DMS53 treated with DMSO at 0.1 percent for 48 hours (cell line): ENCODE measurements around the gene AKNA.
"Not testable (repeated sequence)": the region's sequence is repeated elsewhere in the genome, so short reads cannot be mapped to it uniquely, and the experiment has no call there.

Experiments
- DNase-seq: peaks from one replicate; lab custom pipeline; 2025; ENCODE audit not compliant: unreplicated experiment; lab: John Stamatoyannopoulos, UW

The AKNA gene

DNA sequence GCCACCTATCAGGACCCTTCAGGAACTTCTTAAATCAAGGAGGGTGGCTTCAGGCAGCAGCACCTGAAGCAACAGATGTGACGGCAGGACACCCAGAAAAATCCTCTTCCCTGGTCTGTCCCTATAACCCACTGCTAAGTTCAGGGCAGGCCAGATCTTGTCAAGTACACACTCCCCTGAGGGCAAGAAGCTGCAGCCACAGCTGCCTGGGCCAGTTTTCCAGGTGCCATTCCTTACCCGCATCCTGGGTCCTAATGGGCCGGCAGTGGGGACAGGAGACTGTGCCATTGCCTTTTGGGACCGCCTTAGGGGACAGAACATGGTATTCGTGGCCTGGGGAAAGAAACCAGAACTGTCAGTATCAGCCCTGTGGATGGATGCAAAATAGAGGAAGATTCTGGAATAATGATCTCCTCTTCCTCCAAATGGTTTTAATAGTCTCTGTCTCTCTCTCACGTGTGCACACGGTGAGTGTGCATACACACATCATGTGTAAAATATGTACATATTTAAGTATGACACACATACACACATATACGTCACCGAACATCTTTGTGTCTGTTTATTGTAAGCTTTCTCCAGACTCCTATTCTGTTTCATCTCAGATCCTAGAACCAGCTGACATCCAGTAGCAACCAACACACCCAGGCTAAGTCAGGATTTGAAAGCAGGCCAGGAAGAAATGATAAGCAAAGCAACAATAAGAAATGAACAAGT is 44.2 kb downstream of the AKNA start:
- no peak for DNase-seq

DNA sequence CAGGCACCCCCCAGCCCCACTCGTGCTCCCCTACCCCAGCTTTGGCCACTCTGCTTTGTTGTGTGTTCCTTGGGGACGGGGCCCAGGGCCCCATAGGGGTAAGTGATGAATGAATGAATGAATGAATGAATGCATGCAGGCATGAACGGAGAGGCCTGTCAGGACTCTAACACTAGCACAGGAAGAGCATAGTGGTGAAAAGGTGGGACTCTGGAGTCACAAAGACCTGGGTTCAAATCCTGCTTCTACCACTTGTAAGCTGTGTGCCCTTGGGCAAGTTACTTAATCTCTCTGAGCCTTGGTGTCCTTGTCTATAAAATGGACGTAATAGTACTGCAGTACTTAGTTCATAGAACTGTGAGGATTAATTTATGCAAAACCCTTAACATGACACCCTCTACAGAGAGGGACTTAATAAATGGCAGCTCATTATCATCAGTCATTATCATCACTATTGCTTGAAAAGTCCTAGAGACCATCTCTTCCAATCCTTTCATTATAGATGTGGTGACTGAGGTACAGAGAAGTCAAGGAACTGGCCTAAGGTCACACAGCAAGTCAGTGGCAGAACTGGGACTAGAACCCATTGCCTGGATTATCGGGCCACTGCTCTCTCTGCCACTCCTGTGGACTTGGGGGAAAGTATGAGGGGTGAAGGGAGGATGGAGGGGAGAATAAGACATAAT is 44.9 kb downstream of the AKNA start:
- DNase-seq = no peak

DNA sequence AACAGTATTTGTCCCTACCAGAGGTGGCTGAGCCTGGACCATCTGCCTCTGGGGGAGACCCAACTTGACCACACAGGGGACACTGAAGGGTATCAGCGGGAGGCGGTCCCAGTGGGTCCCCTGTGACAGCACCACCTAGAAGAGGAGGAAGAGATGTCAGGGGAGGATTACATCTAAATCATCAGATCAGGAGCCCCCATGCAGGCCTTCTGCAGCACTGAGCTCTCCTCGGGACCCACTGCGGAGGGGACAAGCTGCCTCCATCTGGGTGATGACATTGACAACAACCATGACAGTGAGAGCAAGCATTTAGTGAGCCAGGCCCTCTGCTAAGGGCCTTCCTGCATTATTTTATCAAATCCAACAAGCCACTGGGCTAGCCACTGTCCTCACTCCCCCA is 45.8 kb downstream of the AKNA start:
- DNase-seq = no peak

DNA sequence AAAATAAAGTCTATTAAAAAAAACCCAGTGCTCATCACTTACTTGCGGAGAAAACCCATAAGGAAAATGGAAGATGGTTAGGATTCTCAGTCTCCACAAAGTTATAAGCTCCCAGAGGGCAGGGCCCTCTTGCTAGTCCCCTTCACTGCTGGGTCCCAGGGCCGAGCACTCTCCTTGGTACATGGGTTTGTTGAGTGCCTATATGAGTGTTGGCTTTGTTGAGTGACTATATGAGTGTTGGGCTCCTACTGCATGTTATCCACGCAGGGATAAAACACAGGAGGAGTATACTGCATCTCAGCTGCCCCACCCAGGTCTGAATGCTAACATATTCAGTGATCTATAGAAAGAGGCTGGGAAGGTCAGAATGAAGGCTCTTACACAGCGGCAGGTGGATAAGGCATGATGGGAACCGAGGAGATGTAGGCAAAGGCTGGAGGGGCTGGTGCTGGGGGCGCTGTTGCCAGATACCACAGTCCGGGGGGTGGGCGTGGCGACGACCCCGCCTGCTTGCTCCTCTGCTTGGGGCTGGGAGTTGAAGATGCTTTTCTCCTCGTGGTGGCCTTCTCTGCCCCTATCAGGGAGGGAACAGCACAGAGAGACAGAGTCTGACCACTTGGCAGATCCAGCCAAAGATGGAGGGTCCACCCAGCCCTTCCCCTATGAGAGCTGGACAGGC is 46.5 kb downstream of the AKNA start:
- no peak for DNase-seq

DNA sequence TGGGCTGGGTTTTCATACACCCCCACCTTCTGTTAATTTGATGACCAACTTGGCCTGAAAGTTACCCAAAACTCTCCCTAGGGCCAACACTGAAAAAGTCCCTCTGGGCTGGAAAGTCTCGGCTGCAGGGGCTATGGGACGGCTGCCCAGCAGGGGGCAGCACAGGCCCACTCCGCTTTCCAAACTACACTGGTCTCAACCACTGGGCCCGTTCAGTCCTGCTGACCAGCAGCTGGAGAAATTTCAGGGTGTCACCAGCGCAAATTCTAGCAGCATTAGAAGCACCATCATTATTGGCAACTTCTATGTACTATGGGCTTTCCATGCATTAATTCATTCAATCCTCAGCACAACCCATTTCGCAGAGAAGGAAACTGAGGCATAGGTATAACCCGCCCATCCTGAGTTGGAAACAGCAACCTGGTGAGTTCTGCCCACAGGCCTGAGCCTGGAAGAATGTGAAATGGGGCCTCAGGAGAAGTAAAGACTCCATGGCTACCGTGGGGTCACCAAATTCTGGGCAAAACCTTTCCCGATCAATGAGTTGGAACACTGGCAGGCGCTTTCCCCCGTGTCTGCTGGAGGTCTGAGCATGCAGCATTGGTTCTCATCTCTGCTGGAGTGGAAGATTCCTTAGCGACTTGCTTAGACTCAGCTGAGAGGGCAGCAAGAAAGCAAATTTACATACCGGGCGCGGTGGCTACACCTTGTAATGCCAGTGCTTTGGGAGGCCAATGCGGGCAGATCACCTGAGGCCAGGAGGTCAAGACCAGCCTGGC is 48.5 kb downstream of the AKNA start:
- no peak for DNase-seq

DNA sequence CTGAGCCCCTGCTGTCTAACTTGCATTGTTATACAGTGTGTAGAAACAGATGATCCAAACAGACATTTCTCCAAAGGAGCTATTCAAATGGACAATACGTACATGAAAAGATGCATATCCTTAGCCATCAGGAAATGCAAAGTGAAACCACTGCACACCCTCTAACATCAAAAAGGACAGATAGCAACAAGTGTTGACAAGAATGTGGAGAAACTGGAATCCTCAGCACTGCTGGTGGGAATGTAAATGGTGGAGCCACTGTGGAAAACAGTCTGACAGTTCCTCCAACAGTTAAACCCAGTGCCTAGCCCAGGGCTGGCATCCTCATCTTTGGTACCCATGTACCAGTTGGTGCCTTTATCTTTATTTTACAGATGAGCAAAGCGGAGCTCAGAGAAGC is 49.6 kb downstream of the AKNA start:
- no peak for DNase-seq

DNA sequence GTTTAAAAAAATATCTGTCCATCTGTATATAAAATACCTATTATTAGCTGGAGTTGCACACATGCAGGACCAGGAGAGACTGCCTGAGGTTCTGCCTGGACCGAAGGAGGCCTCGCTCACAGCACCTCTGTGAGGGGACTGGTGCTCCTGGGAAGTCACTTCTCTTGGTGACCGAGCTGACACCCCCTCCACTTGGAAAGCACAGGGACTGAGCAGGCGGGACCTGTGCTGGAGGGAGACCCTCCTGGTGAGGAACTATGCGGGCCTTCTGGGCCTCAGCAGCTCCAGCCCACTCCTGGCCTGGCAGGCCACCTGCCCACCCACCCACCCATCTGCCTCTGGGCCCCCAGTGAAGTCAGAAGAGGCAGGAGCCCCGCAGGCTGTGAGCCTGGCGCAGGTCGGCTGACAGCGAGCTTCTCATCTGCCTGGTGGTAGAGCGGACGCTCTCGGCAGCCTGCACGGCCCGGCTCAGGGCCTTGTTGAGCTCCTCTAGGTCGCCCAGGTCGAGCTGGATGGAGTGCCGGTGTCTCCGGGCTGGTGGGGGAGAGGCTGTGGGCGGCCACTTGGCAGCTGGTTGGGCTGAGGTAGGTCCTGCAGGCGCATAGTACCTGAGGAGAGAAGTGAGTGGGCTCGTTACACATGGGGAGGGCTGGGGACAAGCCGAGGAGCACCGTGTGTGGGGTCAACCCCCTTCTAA is 50.9 kb downstream of the AKNA start:
- DNase-seq = no peak

DNA sequence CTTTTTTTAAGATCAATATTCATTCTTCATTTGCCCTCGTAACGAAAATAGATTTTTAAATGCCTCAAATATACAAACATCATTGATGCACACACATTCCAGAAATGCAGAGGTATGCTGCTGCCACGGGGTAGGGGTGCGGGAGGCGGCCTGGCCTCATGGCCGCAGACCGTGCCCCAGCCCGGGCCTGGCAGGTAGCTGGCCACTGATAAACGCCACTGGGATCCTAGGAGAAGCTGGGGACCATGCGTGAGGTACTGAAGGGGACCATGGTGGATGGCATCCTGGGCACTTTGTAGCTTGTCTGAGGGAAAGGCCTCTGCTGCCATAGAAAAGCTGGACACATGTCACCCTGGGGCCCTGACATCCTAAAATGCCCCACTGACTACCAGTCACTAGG is 51.6 kb downstream of the AKNA start:
- DNase-seq = no peak

DNA sequence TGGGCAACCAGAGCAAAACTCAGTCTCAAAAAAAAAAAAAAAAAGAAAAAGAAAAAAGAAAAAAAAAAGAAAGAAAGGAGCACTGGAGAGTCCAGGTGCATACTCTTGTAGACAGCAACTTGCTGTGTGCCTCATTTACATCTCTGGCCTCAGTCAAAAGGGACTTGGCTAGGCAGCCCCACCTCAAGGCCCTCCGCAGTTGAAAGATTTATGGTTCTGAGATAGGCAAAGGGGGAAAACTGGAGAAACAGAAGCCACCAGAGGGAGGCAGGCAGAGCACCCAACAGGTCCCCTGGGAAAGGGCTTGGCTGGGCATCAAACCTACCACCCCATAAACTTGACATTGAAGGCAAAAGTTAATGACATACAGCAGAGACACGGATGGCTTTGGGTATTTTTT is 52.0 kb downstream of the AKNA start:
- no peak for DNase-seq

DNA sequence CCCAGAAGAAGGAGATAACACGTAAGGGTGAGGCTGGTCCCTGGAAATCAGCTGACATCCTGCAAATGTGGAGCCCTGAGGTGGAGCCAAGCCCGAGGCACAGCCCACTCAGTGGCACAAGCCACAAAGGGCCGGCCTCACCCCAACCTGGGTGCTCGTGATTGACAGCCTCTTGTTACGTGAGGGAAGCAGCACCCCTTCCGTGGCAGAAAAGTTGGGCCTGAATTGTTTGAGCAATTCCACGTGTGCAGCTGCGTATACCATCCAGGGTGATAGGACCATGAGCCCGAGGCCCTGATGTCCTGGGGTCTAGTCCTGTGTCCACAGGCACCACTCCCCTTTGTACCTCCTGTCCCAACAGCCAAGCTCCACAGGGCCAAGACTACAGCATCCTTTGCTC is 53.3 kb downstream of the AKNA start:
- no peak for DNase-seq

DNA sequence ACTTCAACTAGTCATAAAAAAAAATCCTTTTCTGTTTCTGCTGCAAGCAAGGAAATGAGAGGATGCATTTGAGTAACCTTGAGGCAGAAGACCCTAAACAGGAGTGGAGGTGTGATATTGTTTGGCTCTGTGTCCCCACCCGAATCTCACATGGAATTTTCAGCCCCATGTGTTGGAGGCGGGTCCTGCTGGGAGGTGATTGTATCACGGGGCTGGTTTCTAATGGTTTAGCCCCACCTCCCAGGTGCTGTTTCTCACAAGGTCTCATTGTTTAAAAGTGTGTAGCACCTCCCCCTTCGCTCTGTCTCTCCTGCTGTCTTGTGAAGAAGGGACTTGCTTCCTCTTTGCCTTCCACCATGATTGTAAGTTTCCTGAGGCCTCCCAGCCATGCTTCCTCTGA is 54.1 kb downstream of the AKNA start:
- DNase-seq = not testable (repeated sequence)

DNA sequence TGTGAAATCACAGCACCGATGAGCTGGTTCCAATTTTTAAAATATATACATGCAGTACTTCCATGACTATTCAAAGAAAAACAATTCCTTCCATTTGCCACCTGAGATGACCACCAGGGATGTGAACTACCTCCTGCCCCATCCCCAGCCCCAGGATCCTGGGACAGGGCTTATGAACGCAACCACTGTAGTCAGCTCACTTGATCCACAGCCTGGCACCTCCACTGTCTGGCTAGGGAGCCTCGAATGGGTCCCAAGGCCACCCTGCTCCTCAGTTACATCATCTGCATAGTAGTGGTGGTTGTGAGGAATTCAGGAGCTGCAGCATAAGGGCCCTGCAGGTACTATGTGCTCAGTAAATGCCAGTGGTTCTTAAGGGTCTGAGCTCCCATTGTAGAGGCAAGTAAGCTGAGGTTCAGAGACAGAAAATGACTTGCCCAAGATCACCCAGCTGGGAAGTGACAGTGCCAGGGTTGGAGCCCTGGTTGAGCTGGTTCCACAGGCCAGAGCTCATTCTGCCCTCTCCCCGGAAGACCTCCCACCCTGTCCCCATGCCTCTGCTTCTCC is 55.2 kb downstream of the AKNA start:
- DNase-seq = not testable (repeated sequence)

DNA sequence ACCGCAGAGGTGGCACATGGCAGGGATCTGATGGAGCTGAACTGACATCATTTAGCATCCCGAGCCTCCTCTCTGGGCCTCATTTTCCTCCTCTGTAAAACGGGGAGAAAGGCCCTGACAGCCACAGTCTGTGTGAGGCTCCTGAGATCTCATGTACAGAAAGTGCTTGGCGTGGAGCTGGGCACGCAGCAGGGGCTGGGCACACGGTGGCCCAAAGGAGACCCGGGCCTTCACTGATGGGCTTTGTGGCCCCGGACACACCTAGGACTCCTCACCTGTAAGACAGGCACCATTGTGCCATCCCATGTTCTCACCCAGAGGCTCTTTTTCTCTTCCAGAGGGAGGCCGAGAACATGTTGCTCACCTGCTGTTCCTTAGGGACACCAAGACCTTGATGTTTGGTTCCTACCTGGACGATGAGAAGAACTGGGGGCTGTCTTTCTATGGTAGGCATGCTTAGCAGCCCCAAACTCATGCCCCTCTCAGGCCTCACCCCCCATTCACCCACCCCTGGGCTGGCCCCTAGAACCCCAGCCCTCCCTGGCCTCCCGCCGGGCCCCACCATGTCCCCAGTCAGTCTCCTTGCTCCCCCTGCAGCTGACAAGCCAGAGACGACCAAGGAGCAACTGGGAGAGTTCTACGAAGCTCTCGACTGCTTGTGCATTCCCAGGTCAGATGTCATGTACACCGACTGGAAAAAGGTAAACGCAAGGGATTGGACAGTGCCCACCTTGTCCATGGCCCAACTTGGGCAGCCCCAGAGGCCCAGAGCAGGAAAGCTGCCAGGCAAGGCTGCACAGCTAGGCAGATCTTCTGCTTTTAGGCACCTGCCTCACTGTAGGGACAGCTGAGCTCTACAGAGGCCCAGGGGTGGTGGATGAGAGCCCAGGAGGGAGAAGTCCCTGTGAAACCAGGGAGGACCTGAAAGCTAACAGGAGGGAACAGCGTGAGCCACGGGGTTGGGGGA is 56.3 kb downstream of the AKNA start:
- DNase-seq = not testable (repeated sequence)

DNA sequence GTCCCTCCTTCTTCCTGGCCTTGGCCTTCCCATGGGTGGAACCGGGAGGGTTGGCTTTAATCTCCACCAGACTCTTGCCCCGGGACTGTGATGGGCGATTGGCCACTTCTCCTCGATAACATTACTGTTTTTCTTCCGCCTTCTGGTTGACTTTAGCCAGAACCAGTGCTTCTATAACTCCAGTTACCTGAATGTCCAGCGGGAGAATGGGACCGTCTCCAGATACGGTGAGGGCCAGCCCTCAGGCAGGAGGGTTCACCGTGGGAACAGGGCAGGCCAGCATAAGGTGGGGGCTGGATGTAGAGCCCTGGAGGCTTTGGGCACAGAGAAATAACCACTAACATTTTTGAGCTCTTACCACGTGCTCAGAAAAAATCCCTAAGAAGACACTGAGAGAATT is 57.1 kb downstream of the AKNA start:
- no peak for DNase-seq

DNA sequence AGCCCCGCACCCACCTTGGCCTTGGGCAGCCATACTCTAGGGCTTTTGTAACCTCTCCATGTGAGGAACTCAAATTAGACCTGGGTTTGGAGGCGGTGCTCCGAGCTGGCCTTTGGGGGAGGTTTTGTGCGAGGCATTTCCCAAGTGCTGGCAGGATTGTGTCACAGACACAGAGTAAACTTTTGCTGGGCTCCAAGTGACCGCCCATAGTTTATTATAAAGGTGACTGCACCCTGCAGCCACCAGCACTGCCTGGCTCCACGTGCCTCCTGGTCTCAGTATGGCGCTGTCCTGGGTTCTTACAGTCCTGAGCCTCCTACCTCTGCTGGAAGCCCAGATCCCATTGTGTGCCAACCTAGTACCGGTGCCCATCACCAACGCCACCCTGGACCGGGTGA is 58.2 kb downstream of the AKNA start, which contains the start of gene ORM2:
Gene ORM2 (plus strand): TSS at position 245 of the 398 bp plus-strand sequence. CDS start 36 bp downstream, at position 281.
- DNase-seq = not testable (repeated sequence)

DNA sequence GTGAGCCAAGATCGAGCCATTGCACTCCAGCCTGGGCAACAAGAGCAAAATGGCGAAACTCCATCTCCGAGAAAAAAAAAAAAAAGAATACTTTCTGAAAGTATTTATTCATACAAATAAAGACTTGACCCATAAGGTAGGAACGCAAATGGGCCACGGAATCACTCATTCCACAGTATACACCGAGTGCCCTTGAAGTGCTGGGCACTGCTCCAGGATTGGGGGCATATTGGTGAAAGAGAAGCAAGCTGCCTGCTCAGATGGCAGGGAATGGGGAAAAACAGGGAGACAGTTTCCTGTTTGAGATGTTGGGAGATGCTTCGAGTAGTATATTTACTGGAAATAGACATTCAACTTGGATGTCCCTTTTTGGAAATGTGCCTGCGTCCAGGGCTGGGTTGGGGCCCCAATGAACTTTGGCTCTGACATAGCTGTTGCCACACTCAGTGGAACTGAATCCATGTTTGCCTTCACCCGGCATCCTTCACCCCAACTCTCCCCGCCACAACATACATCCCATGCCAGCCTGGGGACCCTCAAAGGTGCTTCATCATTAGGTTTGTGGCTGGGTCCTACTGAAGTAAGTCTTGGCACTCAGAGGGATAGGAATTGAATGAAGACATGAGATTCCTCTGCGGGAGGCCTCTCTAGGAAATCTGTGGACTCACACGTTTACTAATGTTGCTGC is 58.7 kb downstream of the AKNA start:
- DNase-seq = not testable (repeated sequence)

DNA sequence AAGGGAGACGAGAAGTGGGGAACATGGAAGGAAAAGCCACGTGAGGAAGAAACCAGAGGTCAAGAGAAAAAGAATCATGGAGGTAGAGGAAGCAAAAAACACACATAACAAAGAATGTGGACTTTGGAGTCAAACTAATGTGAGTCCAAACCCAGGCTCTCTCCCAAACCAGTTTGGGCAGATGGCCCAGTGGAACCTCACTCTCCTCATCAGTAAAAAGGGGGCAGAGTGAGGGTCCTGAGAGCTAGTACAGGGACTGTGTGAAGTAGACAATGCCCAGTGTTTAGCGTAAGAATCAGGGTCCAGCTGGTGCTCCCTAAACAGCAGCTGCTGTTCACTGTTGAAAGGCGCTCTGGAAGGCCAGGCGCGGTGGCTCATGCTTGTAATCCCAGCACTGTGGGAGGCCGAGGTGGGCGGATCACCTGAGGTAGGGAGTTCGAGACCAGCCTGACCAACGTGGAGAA is 59.4 kb downstream of the AKNA start:
- DNase-seq = not testable (repeated sequence)

DNA sequence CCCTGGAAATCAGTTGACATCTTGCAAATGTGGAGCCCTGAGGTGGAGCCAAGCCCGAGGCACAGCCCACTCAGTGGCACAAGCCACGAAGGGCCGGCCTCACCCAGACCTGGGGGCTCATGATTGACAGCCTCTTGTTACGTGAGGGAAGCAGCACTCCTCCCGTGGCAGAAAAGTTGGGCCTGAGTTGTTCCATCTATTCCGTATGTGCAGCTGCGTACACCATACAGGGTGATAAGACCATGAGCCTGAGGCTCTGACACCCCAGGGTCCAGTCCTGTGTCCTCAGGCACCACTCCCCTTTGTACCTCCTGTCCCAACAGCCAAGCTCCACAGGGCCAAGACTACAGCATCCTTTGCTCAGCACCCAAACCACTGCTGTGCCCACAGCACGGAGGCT is 60.0 kb downstream of the AKNA start:
- DNase-seq = no peak
